Liver (tissue), 9 donors: Measurements from ENCODE around the gene BRDT. TPM values are rescaled to one million over a fixed set of nuclear protein-coding genes. Genes with fewer than 3 reads are reported as not detected.

Experiments used
- DNase-seq: peaks from one replicate; pipeline ENCODE4 v3.0.0-alpha.2; 2017; ENCODE audit warnings: low spot score
- H3K27ac ChIP-seq, 2 donors: one replicate each; pipeline ENCODE4 v1.7.0; 2013; ENCODE audit warnings: inconsistent platforms in 2 of 2, low read length in 2 of 2, control low read depth in 1 of 2, low read depth in 1 of 2, mild to moderate bottlenecking in 1 of 2
- H3K27me3 ChIP-seq, 4 donors: one replicate each; pipeline versions ENCODE4 v1.6.1 to v1.7.0; 2013; ENCODE audit warnings: low read length in 3 of 4, inconsistent platforms in 1 of 4, mild to moderate bottlenecking in 1 of 4, moderate library complexity in 1 of 4; ENCODE audit not compliant: control insufficient read depth in 4 of 4, insufficient read depth in 4 of 4
- H3K36me3 ChIP-seq, 4 donors: one replicate each; pipeline versions ENCODE4 v1.6.1 to v1.7.0; 2013; ENCODE audit warnings: low read length in 3 of 4, mild to moderate bottlenecking in 3 of 4, low read depth in 1 of 4, moderate library complexity in 1 of 4; ENCODE audit not compliant: control insufficient read depth in 4 of 4, insufficient read depth in 3 of 4
- H3K4me1 ChIP-seq, 4 donors: one replicate each; pipeline versions ENCODE4 v1.6.1 to v1.7.0; 2013; ENCODE audit warnings: low read length in 3 of 4, mild to moderate bottlenecking in 3 of 4, moderate library complexity in 1 of 4; ENCODE audit not compliant: control insufficient read depth in 4 of 4, insufficient read depth in 4 of 4
- H3K4me3 ChIP-seq, 3 donors: one replicate each; pipeline versions ENCODE4 v1.6.1 to v1.7.0; 2013; ENCODE audit warnings: low read length in 3 of 3, control low read depth in 1 of 3, low read depth in 1 of 3, mild to moderate bottlenecking in 1 of 3
- H3K9ac ChIP-seq, 2 donors: one replicate each; pipeline ENCODE4 v1.7.0; 2013; ENCODE audit warnings: low read length in 2 of 2, mild to moderate bottlenecking in 2 of 2, moderate library complexity in 2 of 2, control low read depth in 1 of 2, low read depth in 1 of 2
- H3K9me3 ChIP-seq, 4 donors: one replicate each; pipeline versions ENCODE4 v1.6.1 to v1.7.0; 2013; ENCODE audit warnings: low read length in 3 of 4; ENCODE audit not compliant: control insufficient read depth in 4 of 4
- ATF3 ChIP-seq: IDR thresholded peaks from 2 replicates; pipeline ENCODE4 v1.6.1; 2016; ENCODE audit warnings: antibody characterized with exemption
- EGR1 ChIP-seq, 2 donors: IDR thresholded peaks; 2 replicates each; pipeline ENCODE4 v1.6.1; 2016 to 2018; ENCODE audit warnings: antibody characterized with exemption in 2 of 2, low read depth in 2 of 2
- GABPA ChIP-seq, 2 donors: IDR thresholded peaks in 1 of 2; conservative IDR thresholded peaks in 1 of 2; 2 replicates each; pipeline ENCODE4 v1.6.1; 2016; ENCODE audit warnings: antibody characterized with exemption in 2 of 2, mild to moderate bottlenecking in 1 of 2, moderate library complexity in 1 of 2
- HNF4G ChIP-seq: IDR thresholded peaks from 2 replicates; pipeline ENCODE4 v1.6.1; 2016; ENCODE audit warnings: antibody characterized with exemption
- JUND ChIP-seq, 2 donors: IDR thresholded peaks; 2 replicates each; pipeline ENCODE4 v1.6.1; 2016; ENCODE audit warnings: antibody characterized with exemption in 2 of 2
- RXRA ChIP-seq, 2 donors: IDR thresholded peaks; 2 replicates each; pipeline ENCODE4 v1.6.1; 2017 to 2018; ENCODE audit warnings: antibody characterized with exemption in 2 of 2, mild to moderate bottlenecking in 1 of 2
- SP1 ChIP-seq: IDR thresholded peaks from 2 replicates; pipeline ENCODE4 v1.6.1; 2018; ENCODE audit warnings: antibody characterized with exemption, mild to moderate bottlenecking
- TAF1 ChIP-seq: conservative IDR thresholded peaks from 2 replicates; pipeline ENCODE4 v1.6.1; 2016; ENCODE audit warnings: antibody characterized with exemption, mild to moderate bottlenecking
- YY1 ChIP-seq: IDR thresholded peaks from 2 replicates; pipeline ENCODE4 v1.6.1; 2016; ENCODE audit warnings: antibody characterized with exemption, mild to moderate bottlenecking
- ZBTB33 ChIP-seq: IDR thresholded peaks from 2 replicates; pipeline ENCODE4 v1.6.1; 2016; ENCODE audit warnings: antibody characterized with exemption
- WGBS: extraction: QIAGEN DNeasy Blood & Tissue Kit; methylation state at CpG from one replicate; pipeline ENCODE4 v1.1.7; 2013; 5-methylcytosine and 5-hydroxymethylcytosine counted together
- polyA plus RNA-seq, 2 donors: library from polyadenylated mRNA; stranded (reverse) in 1 of 2; unstranded in 1 of 2; fragments of 200-250 nt in 1 of 2; fragments of >200 nt in 1 of 2; fragmentation: Nextera tagmentation in 1 of 2; extraction: Ambion mirVana in 1 of 2; gene quantifications; one replicate each; pipeline versions ENCODE4 v1.2.1 to v1.2.3, GENCODE V29; 2013 to 2015
- total RNA-seq, 2 donors: library from RNA; depleted of rRNA; stranded (reverse); fragments of >200 nt; gene quantifications; one replicate each; pipeline ENCODE4 v1.2.3, GENCODE V29; 2014
- TF ChIP-seq, protein P1 (sequence below): IDR thresholded peaks from 2 replicates; pipeline ENCODE4 v1.6.1; 2016; ENCODE audit warnings: antibody characterized with exemption, mild to moderate bottlenecking
- donor health status: healthy.
- donor health status: healthy.
- donor health status: healthy.
- donor health status: healthy.
- donor health status: healthy.

The BRDT gene
- total and polyA plus RNA-seq, 4 donors: not detected

- 83% methylated on average over 5 of the region's 5 CpGs for WGBS
- no peaks in the 10 kb centered on the region for H3K4me1 ChIP-seq
- H3K27ac ChIP-seq: no peak overlapping the region
- H3K36me3 ChIP-seq: no peaks in the 10 kb centered on the region
- no peaks in the 10 kb centered on the region for H3K9me3 ChIP-seq
- no peak overlapping the region for H3K4me3 ChIP-seq
- H3K27me3 ChIP-seq: no peaks in the 10 kb centered on the region
- TF ChIP-seq RXRA (IDR thresholded peaks at IDR 0.05) (no peak), JUND (IDR thresholded peaks at IDR 0.05) (no peak), YY1 (no peak), GABPA (IDR thresholded peaks at IDR 0.05 in 1 of 2, conservative IDR thresholded peaks at IDR 0.05 in 1 of 2) (no peak), EGR1 (IDR thresholded peaks at IDR 0.05; ENCODE audit: low read depth in 2 of 2) (no peak), TAF1 (no peak), HNF4G (no peak)
- TF ChIP-seq, protein P1, sequence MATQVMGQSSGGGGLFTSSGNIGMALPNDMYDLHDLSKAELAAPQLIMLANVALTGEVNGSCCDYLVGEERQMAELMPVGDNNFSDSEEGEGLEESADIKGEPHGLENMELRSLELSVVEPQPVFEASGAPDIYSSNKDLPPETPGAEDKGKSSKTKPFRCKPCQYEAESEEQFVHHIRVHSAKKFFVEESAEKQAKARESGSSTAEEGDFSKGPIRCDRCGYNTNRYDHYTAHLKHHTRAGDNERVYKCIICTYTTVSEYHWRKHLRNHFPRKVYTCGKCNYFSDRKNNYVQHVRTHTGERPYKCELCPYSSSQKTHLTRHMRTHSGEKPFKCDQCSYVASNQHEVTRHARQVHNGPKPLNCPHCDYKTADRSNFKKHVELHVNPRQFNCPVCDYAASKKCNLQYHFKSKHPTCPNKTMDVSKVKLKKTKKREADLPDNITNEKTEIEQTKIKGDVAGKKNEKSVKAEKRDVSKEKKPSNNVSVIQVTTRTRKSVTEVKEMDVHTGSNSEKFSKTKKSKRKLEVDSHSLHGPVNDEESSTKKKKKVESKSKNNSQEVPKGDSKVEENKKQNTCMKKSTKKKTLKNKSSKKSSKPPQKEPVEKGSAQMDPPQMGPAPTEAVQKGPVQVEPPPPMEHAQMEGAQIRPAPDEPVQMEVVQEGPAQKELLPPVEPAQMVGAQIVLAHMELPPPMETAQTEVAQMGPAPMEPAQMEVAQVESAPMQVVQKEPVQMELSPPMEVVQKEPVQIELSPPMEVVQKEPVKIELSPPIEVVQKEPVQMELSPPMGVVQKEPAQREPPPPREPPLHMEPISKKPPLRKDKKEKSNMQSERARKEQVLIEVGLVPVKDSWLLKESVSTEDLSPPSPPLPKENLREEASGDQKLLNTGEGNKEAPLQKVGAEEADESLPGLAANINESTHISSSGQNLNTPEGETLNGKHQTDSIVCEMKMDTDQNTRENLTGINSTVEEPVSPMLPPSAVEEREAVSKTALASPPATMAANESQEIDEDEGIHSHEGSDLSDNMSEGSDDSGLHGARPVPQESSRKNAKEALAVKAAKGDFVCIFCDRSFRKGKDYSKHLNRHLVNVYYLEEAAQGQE: no peak
- H3K9ac ChIP-seq: no peak overlapping the region
- DNase-seq: no peak
Measured at GRCh38 chr1:92043621-92044020, 94.4 kb downstream of the BRDT start.

DNA sequence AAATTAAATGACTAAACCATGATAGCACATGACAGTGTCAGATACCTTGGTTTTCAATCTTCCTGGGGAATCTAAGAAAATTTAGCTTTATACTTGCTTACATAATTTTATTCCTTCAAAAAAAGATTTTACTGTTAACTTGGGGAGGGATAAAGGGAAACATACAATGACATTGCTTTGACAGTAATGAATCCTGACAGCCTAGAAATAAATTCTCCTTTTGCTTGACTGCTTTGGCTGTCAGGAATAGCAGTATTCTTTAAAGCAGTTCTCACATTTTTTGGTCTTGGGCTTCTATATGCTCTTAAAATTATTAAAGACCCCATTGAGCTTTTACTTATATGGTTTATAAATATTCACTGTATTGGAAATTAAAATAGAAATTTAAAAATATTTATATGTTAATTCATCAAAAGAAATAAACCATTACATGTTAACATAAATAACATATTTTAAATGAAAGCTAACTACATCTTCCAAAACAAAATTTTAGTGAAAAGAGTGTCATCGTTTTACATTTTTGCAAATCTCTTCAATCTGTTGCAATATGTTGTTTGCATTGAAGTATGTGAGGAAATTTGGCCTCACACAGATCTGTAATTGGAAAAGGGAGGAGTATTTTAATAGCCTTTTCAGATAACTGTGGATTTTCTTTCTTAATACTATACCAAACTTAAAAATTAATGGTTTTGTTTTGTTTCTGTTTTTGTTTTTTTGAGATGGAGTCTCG, 96.7 kb downstream of the BRDT start:
- TF ChIP-seq ATF3 (no peak), TAF1 (no peak), YY1 (no peak)

GRCh38 chr1:92051948-92052347, 102.7 kb downstream of the BRDT start:
- no peak for DNase-seq
- Histone ChIP-seq H3K9ac (no peak overlapping the region), H3K4me3 (no peak overlapping the region), H3K4me1 (no peaks in the 10 kb centered on the region), H3K27me3 (peaks cover 0 to 6% (median 0%) of the 10 kb centered on the region in 4 donors), H3K27ac (no peak overlapping the region), H3K9me3 (no peaks in the 10 kb centered on the region), H3K36me3 (no peaks in the 10 kb centered on the region)
- no peak for TF ChIP-seq EGR1 (IDR thresholded peaks at IDR 0.05; ENCODE audit: low read depth in 2 of 2)
- no peak for TF ChIP-seq ZBTB33
- TF ChIP-seq GABPA (IDR thresholded peaks at IDR 0.05 in 1 of 2, conservative IDR thresholded peaks at IDR 0.05 in 1 of 2): no peak
- TF ChIP-seq YY1: no peak
- no peak for TF ChIP-seq SP1

More for the DNA sequence above, 96.7 kb downstream of the BRDT start:
- H3K4me3 ChIP-seq: no peak overlapping the region
- no peaks in the 10 kb centered on the region for H3K4me1 ChIP-seq
- H3K27me3 ChIP-seq: no peaks in the 10 kb centered on the region
- WGBS: 88% methylated on average over 2 of the region's 2 CpGs
- H3K27ac ChIP-seq: no peak overlapping the region
- H3K9me3 ChIP-seq: no peaks in the 10 kb centered on the region
- no peak for DNase-seq
- no peak overlapping the region for H3K9ac ChIP-seq
- no peaks in the 10 kb centered on the region for H3K36me3 ChIP-seq

Other genes with a start within 250 kb of the BRDT start
- 10 to 100 TPM; 12.3 to 19.3 TPM for gene TGFBR3, start 63.2 kb upstream of the BRDT start, total RNA-seq
- gene TGFBR3, start 63.2 kb upstream of the BRDT start, polyA plus RNA-seq: 1 to 10 TPM; 6.1 to 7.5 TPM
- under 1 TPM in 1 of 2 donors, not detected in 1; 0.08 TPM for gene EPHX4, start 80.6 kb downstream of the BRDT start, total RNA-seq
- gene EPHX4, start 80.6 kb downstream of the BRDT start, polyA plus RNA-seq: under 1 TPM in 1 of 2 donors, not detected in 1; 0.06 TPM
- gene SETSIP, start 126.0 kb downstream of the BRDT start, total RNA-seq: under 1 TPM in 1 of 2 donors, not detected in 1; 0.09 TPM
- not detected for gene SETSIP, start 126.0 kb downstream of the BRDT start, polyA plus RNA-seq
- gene BTBD8, start 130.9 kb downstream of the BRDT start, total RNA-seq: 1 to 10 TPM; 1.8 TPM
- under 1 TPM; 0.47 to 0.53 TPM for gene BTBD8, start 130.9 kb downstream of the BRDT start, polyA plus RNA-seq